Stimulated activated CD8-positive, alpha-beta memory T cell treated with anti-CD3 and anti-CD28 coated beads, Interleukin-12 subunit alpha, Interleukin-12 subunit beta, amount 100 ng/mL, for 4 hours (primary cell): Measurements from ENCODE around the gene R3HCC1L.
"Not testable (repeated sequence)": the region's sequence is repeated elsewhere in the genome, so short reads cannot be mapped to it uniquely, and the experiment has no call there.

Experiments
- DNase-seq: peaks from one replicate; pipeline ENCODE4 v3.0.0-alpha.2; 2020; ENCODE audit warnings: low read depth

Gene R3HCC1L

DNA sequence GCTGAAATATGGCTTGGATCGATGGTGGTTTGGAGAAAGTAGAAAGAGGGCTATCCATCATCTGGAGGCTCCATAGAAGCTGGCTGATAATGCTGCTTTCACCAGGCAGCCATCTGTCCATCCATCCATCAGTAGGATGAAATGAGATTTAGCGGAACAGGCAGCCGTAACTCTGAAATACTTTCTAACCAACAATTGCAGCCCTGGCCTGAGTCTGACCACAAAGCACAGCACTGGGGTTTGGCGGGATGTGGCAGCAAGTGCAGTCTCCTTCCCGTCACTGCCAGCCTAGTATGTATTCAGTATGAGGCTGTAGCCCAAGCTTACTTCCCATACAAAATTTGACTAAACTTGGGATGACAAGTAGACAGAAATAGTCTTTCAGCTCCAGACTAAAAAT is 38.0 kb downstream of the R3HCC1L start:
- DNase-seq, result no peak

DNA sequence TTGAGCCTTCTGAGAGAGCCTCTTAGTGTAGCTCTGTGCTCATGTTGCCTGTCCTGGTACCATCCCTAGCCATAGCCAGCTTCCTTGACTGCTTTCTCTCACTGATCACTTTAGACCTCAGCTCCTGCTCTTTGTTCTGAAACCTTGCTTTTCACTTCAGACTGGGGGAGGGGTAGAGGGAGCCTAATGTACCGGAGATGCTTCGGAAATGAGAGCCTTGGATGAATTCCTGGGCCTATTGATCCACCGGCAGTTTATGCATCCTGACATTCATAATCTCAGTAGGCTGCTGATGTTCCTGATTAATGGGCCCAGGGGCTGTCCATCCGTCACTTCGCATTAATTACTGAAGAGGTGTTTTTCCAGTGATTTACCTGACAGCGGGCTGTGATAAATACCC is 38.8 kb downstream of the R3HCC1L start:
- DNase-seq, result no peak

DNA sequence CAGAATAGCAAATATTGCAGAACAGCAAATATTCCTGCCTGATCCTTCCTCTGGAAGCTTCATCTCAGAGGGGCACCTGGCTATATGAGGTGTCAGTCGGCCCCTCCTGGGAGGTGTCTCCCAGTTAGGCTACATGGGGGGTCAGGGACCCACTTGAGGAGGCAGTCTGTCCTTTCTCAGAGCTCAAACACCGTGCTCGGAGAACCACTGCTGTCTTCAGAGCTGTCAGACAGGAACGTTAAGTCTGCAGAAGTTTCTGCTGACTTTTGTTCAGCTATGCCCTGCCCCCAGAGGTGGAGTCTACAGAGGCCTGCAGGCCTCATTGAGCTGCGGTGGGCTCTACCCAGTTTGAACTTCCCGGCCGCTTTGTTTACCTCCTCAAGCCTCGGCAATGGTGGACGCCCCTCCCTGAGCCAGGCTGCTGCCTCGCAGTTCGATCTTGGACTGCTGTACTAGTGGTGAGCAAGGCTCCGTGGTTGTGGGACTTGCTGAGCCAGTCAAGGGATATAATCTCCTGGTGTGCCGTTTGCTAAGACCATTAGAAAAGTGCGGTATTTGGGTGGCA is 48.0 kb downstream of the R3HCC1L start:
- DNase-seq, result not testable (repeated sequence)

DNA sequence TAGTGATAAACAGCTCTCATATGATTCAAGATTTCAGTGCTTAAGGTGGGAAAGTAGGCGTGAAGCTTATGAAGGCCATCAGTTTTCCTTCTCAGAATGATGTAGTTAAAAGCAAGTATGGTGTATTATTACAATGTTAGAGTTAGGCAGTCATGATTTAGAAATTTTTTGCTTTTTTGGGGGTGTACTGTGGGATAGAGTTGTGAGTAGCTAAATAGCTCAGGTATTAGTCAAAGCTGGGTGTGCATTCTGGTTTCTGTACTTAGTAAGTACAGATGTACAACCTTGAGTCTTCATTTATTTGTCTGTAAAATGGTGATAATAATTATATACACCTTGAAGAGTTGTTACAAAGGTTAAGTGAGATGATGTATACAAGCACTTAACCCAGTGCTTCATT is 52.2 kb downstream of the R3HCC1L start:
- no peak for DNase-seq

DNA sequence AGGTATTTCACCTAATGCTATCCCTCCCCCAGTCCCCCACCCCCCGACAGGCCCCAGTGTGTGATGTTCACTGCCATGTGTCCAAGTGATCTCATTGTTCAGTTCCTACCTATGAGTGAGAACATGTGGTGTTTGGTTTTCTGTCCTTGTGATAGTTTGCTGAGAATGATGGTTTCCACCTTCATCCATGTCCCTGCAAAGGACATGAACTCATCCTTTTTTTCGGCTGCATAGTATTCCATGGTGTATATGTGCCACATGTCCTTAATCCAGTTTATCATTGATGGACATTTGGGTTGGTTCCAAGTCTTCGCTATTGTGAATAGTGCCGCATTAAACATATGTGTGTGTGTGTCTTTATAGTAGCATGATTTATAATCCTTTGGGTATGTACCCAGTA is 56.3 kb downstream of the R3HCC1L start:
- DNase-seq, result not testable (repeated sequence)

DNA sequence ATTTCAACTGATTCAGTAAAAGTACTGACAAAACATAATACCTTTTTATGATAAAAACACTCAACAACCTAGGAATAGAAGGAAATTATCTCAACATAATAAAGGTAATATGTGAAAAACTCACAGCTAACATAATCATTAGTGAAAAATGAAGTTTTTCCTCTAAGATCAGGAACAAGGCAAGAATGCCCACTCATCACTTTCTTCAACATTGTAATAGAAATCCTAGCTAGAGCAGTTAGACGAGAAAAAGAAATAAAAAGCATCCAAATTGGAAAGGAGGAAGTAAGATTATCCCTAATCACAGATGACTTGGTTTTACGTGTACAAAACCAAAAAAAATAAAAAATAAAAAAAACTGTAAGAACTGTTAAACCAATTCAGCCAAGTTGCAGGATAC is 58.6 kb downstream of the R3HCC1L start:
- DNase-seq, result no peak

DNA sequence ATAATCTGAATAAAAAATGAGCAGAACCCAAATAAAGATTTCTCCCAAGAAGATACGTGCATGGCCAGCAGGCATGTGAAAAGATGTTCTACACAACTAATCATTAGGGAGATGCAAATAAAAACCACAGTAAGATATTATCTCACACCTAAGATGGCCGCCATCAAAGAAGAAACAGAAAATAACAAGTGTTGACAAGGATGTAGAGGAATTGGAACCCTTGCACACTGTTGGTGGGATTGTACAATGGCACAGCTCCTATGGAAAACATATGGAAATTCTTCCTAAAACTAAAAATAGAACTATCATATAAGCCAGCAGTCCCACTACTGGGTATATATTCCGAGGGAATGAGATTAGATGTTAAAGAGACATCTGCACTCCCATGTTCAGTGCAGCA is 60.2 kb downstream of the R3HCC1L start:
- DNase-seq, result no peak

DNA sequence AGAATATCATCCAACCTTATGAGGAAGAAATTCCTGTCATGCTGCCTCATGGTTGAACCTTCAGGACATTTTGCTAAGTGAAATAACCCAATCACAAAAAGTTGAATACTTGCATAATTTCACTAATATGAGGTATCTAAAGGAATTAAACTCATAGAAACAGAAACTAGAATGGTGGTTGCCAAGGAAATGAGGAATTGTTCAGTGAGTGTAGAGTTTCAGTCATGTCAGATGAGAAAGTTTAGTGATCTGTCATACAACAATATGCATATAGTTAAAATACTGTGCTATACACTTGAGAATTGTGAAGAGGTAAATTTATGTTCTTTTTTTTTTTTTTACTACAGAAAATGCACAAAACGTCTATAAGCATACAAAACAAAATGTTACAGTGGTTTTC is 60.7 kb downstream of the R3HCC1L start:
- DNase-seq, result no peak

DNA sequence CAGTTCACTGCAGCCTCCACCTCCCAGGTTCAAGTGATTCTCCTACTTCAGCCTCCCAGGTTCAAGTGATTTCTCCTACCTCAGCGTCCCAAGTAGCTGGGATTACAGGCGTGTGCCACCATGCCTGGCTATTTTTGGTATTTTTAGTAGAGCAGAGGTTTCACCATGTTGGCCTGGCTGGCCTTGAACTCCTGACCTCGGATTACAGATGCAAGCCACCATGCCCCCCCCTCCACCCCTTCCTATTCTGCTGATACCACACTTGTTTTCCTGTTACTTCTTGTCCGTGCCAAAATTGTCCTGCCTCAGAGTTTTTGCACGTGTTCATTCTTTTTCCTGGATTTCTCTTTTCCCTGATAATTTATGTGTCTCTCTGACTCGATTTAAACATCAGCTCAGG is 62.5 kb downstream of the R3HCC1L start:
- DNase-seq, result no peak

DNA sequence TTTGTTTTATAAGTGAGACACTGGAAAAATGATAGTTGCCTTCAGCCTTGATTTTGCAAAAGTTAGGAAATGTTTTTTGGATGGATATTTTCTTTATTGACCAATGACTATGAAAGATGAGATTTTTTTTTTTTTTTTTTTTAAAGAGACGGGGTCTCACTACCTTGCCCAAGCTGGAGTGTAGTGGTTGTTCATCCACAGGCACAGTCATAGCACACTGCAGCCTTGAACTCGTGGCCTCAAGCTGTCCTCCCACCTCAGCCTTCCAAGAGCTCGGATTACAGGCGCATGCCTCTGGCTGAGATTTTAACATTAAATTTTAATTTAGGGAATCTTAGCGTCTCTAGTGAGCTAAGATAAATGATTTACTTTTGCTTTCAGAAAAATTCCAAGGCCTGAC is 67.3 kb downstream of the R3HCC1L start:
- DNase-seq, result no peak

DNA sequence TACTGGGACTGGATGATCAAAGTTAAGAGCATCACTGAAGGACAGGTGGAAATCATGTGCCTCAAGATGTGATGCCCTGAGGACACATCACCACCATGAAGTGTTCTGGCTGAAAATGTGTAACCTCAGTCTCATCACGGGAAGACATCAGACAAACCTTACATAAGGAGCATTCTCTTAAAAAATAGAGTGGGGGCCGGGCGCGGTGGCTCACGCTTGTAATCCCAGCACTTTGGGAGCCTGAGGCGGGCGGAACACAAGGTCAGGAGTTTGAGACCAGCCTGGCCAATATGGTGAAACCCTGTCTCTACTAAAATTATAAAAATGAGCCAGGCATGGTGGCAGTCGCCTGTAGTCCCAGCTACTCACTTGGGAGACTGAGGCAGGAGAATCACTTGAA is 67.9 kb downstream of the R3HCC1L start:
- no peak for DNase-seq

DNA sequence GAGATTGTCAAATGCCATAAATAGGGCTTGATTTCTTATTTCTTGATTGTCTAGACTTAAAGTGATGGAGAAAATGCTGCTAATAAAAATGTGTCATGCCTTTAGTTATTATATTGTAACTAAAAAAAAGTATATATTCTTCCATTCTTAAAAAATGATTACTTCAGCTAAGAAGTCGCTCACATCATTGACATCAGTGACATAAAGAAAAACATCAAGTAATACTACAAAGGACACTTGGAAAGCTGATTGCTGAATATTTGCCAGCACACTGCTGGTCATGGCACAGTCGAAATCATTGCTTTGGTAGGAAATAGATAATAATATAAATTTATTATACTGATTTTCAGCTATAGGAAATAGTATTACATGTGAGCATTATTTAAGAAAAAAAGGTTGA is 70.9 kb downstream of the R3HCC1L start:
- DNase-seq, result no peak

DNA sequence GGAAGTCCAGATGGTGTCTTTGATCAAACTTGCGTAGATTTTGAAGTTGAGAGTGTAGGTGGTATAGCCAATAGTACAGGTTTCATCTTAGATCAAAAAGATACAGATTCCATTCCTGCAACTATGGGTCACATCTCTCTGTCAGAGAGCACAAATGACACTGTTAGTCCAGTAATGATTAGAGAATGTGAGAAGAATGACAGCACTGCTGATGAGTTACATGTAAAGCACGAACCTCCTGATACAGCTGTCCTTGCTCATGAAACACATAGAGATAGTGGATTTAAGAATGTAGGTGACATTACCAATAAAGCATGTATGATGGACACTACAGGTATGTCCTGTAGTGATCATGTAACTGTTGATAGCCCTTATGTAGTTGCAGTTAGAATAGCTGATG is 74.5 kb downstream of the R3HCC1L start:
- no peak for DNase-seq

DNA sequence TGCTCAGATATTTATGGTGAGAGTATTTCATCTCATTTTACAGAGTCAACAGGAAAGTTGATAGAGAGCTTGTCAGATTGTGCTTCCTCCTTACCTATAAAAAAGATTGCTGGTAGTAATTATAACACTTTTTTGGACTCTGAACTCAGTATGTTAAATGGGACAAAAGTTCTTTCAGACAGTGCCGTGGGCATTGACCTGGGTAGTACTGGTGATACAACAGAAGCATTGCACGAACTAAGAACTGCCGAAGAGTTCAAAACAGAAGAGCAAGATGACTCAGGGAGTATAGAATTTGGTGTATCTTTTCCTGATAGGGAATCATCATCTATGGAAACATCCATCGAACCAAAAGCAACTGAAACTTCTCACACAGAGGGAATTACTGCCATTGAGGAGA is 75.0 kb downstream of the R3HCC1L start:
- no peak for DNase-seq

DNA sequence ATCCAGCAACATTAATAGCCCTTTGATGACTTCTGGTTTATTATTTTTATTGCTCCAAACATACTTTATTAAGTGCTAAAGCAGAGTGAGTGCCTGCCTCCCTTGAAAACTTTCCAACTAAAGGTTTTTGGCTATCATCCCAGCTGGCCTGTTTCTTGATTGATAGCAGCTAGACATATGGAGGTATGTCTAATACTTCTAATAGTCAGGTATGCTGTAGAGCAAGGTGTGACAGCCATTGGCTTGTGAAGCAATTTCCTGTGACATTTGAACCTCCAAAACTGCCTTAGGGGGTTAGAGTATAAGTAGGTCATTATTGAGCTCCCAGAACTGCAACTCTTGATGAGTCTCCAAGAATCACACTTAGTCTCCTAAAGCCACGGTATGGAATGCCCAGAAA is 77.7 kb downstream of the R3HCC1L start:
- no peak for DNase-seq

DNA sequence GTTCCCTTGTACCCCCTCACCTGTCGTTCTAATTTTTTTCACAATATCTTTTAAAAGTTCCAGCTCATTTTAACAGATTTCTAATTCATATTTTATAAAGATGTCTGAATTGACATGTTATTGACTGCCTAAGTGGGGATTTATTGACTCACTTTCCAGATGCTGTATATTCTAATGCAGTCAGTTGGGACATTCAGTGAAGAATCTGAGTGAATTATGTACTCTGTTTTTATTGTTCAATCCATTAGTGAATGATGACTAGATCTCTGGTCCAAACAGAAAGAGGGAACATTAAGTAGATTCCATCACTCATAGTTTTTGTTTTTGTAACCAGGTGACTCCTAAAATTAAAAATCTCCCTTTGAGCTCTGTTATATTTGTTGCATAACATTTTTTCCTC is 79.3 kb downstream of the R3HCC1L start:
- DNase-seq, result no peak

DNA sequence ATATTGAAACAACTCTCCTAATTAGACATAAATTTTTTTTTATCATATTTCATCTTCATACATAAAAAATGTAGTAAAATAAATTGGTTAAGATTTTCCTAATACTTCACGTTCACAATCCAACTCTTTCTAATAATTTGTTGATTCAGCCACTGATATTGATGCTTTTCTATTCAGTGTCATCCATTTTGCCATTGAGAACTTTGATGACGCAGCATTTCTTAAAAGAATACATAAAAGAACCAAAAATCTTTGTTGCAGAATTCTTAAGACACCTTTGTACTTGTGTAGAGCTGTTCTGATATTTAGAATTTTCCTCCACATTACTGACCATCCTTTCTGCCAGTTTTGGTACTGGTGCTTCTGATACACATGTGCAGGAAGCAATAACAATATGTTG is 80.9 kb downstream of the R3HCC1L start:
- DNase-seq, result no peak

DNA sequence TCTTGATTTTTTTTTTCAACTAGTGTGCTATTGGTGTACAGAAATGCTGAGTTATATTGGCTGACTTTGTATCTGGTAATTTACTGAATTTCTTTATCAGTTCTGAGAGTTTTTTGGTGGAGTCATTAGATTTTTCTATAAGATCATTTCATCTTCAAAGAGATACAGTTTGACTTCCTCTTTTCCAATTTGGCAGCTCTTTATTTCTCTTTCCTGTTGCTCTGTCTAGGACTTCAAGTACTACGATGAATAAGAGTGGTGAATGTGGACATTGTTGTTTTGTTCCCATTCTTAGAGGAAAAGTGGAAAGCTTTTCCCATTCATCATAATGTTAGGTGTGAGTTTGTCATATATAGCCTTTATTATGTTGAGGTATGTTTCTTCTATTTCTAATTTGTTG is 83.3 kb downstream of the R3HCC1L start:
- no peak for DNase-seq

DNA sequence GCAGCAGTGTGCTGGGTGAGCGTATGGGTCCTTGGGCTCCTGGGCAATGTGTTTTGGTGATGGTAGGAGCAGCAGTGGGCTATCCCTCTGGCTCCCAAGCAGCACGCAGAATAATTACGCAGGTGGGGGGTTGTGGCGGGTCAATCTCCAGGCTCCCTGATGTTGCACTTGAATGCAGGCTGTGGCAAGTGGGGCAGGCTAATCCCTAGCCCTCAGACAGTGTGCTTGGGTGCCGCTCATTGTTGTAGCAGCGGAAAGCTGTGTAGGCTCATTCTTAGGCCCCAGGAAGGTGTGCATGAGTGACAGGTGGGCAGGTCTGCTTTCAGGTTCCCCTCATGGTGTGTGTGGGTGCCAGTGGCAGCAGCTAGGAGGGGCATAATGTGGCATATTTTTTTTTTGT is 89.4 kb downstream of the R3HCC1L start:
- DNase-seq, result no peak

DNA sequence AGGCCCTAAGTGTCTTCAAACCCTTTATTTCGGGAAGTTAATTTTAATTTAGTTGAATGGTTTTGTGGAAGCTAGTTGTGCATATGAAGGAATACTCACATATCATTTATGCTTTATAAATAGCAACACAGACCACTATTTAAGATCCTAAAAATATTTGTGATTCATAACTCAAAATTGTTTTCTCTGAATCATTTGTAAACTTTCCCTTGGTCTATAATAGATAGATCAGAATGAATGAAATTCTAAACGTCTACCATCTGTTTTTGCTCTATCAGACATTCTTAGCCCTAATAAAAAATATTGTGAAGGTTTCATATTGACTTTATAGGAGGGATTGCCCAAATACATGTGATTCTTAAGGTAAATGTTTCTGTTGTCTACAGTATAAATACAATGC is 90.1 kb downstream of the R3HCC1L start:
- no peak for DNase-seq

DNA sequence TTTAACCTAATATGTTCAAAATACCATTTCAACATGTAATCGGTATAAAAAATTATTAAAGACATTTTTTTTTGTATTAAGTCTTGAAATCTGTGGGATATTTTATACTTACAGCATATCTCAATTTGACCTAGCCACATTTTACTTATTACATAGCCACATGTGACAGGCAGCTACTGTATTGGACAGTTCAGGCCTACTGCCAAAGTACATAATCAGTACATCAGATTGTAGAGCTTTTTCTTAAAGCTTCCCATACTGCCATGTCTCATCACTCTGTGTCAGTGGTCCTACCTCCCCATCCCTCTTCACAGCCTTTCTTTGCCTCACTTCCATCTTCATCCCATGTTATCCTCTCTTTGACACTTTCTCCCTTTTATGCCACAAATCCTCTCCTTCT is 90.5 kb downstream of the R3HCC1L start:
- no peak for DNase-seq

DNA sequence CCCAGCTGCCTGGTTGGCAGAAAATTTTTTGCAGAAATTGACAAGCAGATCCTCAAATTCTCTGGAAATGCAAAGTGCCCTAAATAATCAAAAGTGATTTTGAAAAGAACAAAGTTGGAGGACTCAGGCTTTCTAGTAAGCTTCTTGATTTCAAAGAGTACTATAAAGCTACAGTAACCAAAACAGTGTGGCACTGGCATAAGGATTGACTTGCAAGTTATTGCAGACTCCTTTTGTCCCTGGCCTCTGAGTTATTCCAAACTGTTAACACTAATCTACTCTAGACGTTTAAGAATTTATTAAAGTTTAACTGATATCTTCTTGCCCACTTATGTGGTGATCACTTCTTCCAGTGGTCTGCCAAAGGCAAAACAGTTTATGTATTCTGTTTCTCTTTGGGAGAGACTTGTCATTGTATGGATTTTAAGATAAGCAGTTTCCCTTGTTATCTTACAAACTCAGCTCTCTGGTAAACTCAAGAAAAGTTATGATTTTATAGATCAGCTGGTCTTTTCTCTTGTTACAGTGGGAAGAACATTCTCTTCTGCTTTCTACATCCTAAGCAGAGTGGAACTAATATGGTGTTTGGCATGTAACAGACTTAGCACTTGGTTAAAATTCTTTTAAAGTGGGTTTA is 92.2 kb downstream of the R3HCC1L start:
- no peak for DNase-seq

DNA sequence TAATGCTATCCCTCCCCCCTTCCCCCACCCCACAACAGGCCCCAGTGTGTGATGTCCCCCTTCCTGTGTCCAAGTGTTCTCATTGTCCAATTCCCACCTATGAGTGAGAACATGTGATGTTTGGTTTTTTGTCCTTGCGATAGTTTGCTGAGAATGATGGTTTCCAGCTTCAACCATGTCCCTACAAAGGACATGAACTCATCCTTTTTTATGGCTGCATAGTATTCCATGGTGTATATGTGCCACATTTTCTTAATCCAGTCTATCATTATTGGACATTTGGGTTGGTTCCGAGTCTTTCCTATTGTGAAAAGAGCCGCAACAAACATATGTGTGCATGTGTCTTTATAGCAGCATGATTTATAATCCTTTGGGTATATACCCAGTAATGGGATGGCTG is 93.3 kb downstream of the R3HCC1L start:
- DNase-seq, result not testable (repeated sequence)

DNA sequence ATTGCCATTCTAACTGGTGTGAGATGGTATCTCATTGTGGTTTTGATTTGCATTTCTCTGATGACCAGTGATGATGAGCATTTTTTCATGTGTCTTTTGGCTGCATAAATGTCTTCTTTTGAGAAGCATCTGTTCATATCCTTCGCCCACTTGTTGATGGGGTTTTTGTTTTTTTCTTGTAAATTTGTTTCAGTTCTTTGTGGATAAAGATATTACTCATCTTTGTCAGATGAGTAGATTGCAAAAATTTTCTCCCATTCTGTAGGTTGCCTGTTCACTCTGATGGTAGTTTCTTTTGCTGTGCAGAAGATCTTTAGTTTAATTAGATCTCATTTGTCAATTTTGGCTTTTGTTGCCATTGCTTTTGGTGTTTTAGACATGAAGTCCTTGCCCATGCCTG is 93.8 kb downstream of the R3HCC1L start:
- not testable (repeated sequence) for DNase-seq

DNA sequence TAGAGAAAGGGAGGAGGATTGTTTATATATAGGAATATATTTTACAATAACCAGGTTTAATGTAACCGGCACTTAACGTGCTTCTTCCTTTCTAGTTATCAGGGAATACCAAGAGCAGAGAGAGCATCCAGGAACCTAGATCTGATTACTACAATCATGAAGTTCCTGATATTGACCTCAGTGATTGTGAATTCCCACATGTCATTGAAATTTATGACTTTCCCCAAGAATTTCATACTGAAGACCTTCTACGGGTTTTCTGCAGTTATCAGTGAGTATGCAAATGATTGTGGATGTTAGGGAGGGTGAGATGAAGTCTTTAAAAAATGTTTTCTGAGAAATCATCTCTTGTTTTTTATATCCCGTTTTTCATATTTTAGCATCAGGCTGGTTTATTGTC is 97.0 kb downstream of the R3HCC1L start:
- no peak for DNase-seq
